SK-N-SH treated with all-trans-retinoic acid at 6 μM for 48 hours (cell line): ENCODE data around the gene PCBP3.

ENCODE experiments used
- ATAC-seq: fragments of 200-7000 bp; cut with Tn5 transposase; 3 replicates; pipeline ENCODE4 v1.9.1; 2020; ENCODE audit warnings: mild to moderate bottlenecking, moderate library complexity
- ARNTL ChIP-seq: fragments of 450-650 bp; formaldehyde crosslinking; IDR thresholded peaks from 2 replicates; pipeline ENCODE4 v1.5.0; 2020; ENCODE audit warnings: low read depth, mild to moderate bottlenecking, moderate library complexity, borderline replicate concordance
- BACH2 ChIP-seq: fragments of 250-450 bp; sonication (Bioruptor Pico); IDR thresholded peaks from 2 replicates; pipeline ENCODE4 v1.9.0; 2021; ENCODE audit warnings: mild to moderate bottlenecking, borderline replicate concordance
- ESRRG ChIP-seq: fragments of 250-450 bp; sonication (Bioruptor Pico); IDR thresholded peaks from 2 replicates; pipeline ENCODE4 v1.6.1; 2021; ENCODE audit warnings: mild to moderate bottlenecking
- GLIS3 ChIP-seq: fragments of 250-450 bp; sonication (Bioruptor Pico); IDR thresholded peaks from 2 replicates; pipeline ENCODE4 v1.5.0; 2020; ENCODE audit warnings: mild to moderate bottlenecking, moderate library complexity
- ISL1 ChIP-seq: fragments of 250-450 bp; sonication (Bioruptor Pico); IDR thresholded peaks from 2 replicates; pipeline ENCODE4 v2.1.2; 2022; ENCODE audit warnings: mild to moderate bottlenecking, moderate library complexity
- SNAI2 ChIP-seq: fragments of 250-450 bp; sonication (Bioruptor Pico); IDR thresholded peaks from 2 replicates; pipeline ENCODE4 v1.5.0; 2020; ENCODE audit warnings: mild to moderate bottlenecking, moderate library complexity
- ZC3H10 ChIP-seq: fragments of 250-450 bp; sonication (Bioruptor Pico); IDR thresholded peaks from 2 replicates; pipeline ENCODE4 v1.5.1; 2021; ENCODE audit warnings: mild to moderate bottlenecking, moderate library complexity
- ZFP3 ChIP-seq: fragments of 250-450 bp; sonication (Bioruptor Pico); IDR thresholded peaks from 2 replicates; pipeline ENCODE4 v1.5.0; 2020; ENCODE audit warnings: mild to moderate bottlenecking, moderate library complexity
- ZFP30 ChIP-seq: fragments of 450-650 bp; formaldehyde crosslinking; IDR thresholded peaks from 2 replicates; pipeline ENCODE4 v1.5.0; 2022; ENCODE audit warnings: mild to moderate bottlenecking, moderate library complexity
- ZNF565 ChIP-seq: fragments of 450-650 bp; formaldehyde crosslinking; conservative IDR thresholded peaks from 2 replicates; pipeline ENCODE4 v1.5.0; 2020; ENCODE audit warnings: low read depth, mild to moderate bottlenecking, moderate library complexity
- ZNF70 ChIP-seq: fragments of 450-650 bp; formaldehyde crosslinking; IDR thresholded peaks from 2 replicates; pipeline ENCODE4 v1.5.0; 2020; ENCODE audit warnings: mild to moderate bottlenecking, moderate library complexity
- ZNF8 ChIP-seq: fragments of 450-650 bp; formaldehyde crosslinking; IDR thresholded peaks from 2 replicates; pipeline ENCODE4 v1.5.0; 2020; ENCODE audit warnings: mild to moderate bottlenecking, moderate library complexity
- TF ChIP-seq, protein P1 (sequence below): fragments of 250-450 bp; sonication (Bioruptor Pico); IDR thresholded peaks from 2 replicates; pipeline ENCODE4 v1.8.0; 2021; ENCODE audit warnings: low read depth, mild to moderate bottlenecking, moderate library complexity, borderline replicate concordance
- TF ChIP-seq, protein P2 (sequence below): fragments of 250-450 bp; sonication (Bioruptor Pico); IDR thresholded peaks from 2 replicates; pipeline ENCODE4 v1.8.0; 2020; ENCODE audit warnings: mild to moderate bottlenecking, moderate library complexity, borderline replicate concordance
- TF ChIP-seq, protein P3 (sequence below): fragments of 250-450 bp; sonication (Bioruptor Pico); IDR thresholded peaks from 2 replicates; pipeline ENCODE4 v1.5.1; 2021; ENCODE audit warnings: mild to moderate bottlenecking, moderate library complexity
- TF ChIP-seq, protein P4 (sequence below): fragments of 250-450 bp; sonication (Bioruptor Pico); IDR thresholded peaks from 2 replicates; pipeline ENCODE4 v1.5.0; 2020; ENCODE audit warnings: mild to moderate bottlenecking, moderate library complexity
- TF ChIP-seq, protein P5 (sequence below): fragments of 250-450 bp; sonication (Bioruptor Pico); IDR thresholded peaks from 2 replicates; pipeline ENCODE4 v1.5.1; 2020; ENCODE audit warnings: low read depth, mild to moderate bottlenecking, moderate library complexity

Gene PCBP3

DNA sequence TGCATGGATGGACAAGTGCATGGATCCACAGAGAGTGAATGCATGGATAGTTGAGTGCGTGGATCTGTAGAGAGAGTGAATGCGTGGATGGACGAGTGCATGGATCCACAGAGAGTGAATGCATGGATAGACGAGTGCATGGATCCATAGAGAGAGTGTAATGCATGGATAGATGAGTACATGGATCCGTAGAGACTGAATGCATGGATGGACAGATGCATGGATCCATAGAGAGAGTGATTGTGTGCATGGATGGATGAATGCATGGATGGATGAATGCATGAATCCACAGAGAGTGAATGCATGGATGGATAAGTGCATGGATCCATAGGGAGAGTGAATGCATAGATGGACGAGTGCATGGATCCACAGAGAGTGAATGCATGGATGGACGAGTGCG is 153.8 kb downstream of the PCBP3 start:
- no peak for ATAC-seq
- TF ChIP-seq, protein P1, sequence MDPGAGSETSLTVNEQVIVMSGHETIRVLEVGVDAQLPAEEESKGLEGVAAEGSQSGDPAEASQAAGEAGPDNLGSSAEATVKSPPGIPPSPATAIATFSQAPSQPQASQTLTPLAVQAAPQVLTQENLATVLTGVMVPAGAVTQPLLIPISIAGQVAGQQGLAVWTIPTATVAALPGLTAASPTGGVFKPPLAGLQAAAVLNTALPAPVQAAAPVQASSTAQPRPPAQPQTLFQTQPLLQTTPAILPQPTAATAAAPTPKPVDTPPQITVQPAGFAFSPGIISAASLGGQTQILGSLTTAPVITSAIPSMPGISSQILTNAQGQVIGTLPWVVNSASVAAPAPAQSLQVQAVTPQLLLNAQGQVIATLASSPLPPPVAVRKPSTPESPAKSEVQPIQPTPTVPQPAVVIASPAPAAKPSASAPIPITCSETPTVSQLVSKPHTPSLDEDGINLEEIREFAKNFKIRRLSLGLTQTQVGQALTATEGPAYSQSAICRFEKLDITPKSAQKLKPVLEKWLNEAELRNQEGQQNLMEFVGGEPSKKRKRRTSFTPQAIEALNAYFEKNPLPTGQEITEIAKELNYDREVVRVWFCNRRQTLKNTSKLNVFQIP (CRISPR knock-in tag), result no peak
- TF ChIP-seq ARNTL (CRISPR knock-in tag), result no peak
- TF ChIP-seq ZNF8 (CRISPR knock-in tag), result no peak
- TF ChIP-seq, protein P2, sequence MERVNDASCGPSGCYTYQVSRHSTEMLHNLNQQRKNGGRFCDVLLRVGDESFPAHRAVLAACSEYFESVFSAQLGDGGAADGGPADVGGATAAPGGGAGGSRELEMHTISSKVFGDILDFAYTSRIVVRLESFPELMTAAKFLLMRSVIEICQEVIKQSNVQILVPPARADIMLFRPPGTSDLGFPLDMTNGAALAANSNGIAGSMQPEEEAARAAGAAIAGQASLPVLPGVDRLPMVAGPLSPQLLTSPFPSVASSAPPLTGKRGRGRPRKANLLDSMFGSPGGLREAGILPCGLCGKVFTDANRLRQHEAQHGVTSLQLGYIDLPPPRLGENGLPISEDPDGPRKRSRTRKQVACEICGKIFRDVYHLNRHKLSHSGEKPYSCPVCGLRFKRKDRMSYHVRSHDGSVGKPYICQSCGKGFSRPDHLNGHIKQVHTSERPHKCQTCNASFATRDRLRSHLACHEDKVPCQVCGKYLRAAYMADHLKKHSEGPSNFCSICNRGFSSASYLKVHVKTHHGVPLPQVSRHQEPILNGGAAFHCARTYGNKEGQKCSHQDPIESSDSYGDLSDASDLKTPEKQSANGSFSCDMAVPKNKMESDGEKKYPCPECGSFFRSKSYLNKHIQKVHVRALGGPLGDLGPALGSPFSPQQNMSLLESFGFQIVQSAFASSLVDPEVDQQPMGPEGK (CRISPR knock-in tag), result no peak
- TF ChIP-seq ZC3H10 (CRISPR knock-in tag), result no peak
- TF ChIP-seq, all 23 proteins: peak for 0

DNA sequence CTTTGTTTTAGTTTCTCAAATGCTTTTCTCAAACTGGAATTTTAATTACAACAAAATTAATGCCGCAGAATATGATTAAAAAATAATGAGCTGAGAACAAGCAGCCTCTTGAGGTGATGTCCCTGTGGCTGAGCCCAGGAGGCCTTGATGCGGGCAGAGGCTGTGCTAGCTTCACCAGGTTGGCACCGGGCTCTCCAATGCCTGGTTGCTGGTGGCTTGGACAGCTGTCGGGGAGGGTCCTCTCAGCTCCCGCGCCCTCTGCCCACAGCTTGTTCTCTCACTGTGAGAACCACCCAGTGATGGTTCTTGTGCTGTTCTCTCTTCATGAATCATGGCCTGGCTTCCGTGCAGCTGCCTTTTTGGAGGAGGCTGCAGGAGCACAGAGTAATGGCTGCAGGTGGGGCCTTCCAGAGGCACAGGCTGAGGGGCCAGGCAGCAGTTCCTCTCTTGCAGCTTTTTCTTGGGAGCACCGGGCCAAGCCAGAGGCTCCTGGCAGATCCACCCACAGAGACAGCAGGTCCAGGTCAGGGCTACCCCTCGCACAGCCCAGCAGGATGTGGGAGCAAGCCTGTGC is 156.3 kb downstream of the PCBP3 start:
- TF ChIP-seq, protein P1 (CRISPR knock-in tag), result no peak
- no peak for TF ChIP-seq ZFP30 (CRISPR knock-in tag)
- no peak for TF ChIP-seq GLIS3
- TF ChIP-seq SNAI2 (CRISPR knock-in tag), result no peak
- no peak for TF ChIP-seq ARNTL (CRISPR knock-in tag)
- TF ChIP-seq, protein P3, sequence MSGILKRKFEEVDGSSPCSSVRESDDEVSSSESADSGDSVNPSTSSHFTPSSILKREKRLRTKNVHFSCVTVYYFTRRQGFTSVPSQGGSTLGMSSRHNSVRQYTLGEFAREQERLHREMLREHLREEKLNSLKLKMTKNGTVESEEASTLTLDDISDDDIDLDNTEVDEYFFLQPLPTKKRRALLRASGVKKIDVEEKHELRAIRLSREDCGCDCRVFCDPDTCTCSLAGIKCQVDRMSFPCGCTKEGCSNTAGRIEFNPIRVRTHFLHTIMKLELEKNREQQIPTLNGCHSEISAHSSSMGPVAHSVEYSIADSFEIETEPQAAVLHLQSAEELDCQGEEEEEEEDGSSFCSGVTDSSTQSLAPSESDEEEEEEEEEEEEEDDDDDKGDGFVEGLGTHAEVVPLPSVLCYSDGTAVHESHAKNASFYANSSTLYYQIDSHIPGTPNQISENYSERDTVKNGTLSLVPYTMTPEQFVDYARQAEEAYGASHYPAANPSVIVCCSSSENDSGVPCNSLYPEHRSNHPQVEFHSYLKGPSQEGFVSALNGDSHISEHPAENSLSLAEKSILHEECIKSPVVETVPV, result no peak
- no peak for TF ChIP-seq ZNF565 (CRISPR knock-in tag)
- no peak for TF ChIP-seq ZNF70 (CRISPR knock-in tag)
- no peak for TF ChIP-seq ISL1
- TF ChIP-seq, protein P4, sequence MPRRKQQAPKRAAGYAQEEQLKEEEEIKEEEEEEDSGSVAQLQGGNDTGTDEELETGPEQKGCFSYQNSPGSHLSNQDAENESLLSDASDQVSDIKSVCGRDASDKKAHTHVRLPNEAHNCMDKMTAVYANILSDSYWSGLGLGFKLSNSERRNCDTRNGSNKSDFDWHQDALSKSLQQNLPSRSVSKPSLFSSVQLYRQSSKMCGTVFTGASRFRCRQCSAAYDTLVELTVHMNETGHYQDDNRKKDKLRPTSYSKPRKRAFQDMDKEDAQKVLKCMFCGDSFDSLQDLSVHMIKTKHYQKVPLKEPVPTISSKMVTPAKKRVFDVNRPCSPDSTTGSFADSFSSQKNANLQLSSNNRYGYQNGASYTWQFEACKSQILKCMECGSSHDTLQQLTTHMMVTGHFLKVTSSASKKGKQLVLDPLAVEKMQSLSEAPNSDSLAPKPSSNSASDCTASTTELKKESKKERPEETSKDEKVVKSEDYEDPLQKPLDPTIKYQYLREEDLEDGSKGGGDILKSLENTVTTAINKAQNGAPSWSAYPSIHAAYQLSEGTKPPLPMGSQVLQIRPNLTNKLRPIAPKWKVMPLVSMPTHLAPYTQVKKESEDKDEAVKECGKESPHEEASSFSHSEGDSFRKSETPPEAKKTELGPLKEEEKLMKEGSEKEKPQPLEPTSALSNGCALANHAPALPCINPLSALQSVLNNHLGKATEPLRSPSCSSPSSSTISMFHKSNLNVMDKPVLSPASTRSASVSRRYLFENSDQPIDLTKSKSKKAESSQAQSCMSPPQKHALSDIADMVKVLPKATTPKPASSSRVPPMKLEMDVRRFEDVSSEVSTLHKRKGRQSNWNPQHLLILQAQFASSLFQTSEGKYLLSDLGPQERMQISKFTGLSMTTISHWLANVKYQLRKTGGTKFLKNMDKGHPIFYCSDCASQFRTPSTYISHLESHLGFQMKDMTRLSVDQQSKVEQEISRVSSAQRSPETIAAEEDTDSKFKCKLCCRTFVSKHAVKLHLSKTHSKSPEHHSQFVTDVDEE (CRISPR knock-in tag), result no peak
- no peak for TF ChIP-seq BACH2 (CRISPR knock-in tag)
- TF ChIP-seq, protein P5, sequence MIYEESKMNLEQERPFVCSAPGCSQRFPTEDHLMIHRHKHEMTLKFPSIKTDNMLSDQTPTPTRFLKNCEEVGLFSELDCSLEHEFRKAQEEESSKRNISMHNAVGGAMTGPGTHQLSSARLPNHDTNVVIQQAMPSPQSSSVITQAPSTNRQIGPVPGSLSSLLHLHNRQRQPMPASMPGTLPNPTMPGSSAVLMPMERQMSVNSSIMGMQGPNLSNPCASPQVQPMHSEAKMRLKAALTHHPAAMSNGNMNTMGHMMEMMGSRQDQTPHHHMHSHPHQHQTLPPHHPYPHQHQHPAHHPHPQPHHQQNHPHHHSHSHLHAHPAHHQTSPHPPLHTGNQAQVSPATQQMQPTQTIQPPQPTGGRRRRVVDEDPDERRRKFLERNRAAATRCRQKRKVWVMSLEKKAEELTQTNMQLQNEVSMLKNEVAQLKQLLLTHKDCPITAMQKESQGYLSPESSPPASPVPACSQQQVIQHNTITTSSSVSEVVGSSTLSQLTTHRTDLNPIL (CRISPR knock-in tag), result no peak
- ATAC-seq, result no peak

DNA sequence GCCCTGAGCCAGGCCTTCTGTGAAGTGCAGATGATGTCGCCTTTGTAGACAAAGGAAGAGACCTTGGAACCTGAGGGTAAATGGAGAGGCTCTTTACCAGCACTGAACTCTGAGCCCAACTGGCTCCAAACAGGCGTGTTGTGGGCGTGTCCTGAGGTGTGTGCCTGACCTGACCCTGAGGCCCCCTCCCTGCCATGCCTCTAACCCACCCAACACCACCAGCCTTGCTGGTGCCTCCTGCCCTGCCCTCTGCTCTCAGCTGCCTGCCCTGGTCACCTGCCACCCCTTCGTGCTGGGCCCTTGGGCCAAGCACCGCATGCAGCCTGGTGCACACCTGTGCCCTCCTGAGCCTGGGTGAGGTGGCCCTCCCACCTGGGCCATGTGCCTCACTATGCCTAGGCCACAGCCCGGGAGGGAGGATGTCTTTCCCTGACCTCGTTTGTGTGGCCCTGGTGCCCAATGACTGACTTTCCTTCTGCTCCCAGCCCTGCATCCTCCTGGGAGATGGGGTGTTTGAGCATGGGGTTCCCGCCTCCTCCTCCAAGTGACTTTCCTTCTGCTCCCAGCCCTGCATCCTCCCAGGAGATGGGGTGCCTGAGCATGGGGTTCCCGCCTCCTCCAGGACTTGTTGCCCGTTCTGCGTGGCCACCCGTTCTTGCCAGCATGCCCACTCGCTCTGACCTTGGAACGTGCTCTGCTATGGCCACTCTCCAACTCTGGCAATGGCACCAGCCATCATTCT is 157.0 kb downstream of the PCBP3 start:
- no peak for TF ChIP-seq ESRRG
- no peak for TF ChIP-seq ZNF565 (CRISPR knock-in tag)
- no peak for TF ChIP-seq ZNF70 (CRISPR knock-in tag)
- TF ChIP-seq ZFP3 (CRISPR knock-in tag), result no peak
- no peak for ATAC-seq
